ENCODE measurements around the gene SERINC5. TPM values are rescaled to one million over a fixed set of nuclear protein-coding genes. Genes with fewer than 3 reads are reported as not detected.

Gene SERINC5
- total RNA-seq, 1 experiment from 2014 or later: 5.7 TPM

GRCh38 chr5:80170117-80170535 lies 85.7 kb downstream of the SERINC5 start:
- no peaks in the 10 kb centered on the region for H3K4me1 ChIP-seq (ENCODE audit: insufficient read depth, low read length)
- DNase-seq (no peak), ATAC-seq (no peak)
- no peaks in the 10 kb centered on the region for H3K36me3 ChIP-seq (ENCODE audit: low read depth, low read length)
- H3K27ac ChIP-seq (ENCODE audit: low read length): no peak overlapping the region
- H3K79me2 ChIP-seq (ENCODE audit: low read length): no peaks in the 10 kb centered on the region
- no peak overlapping the region for H3K4me2 ChIP-seq (ENCODE audit: low read length)
- H3K9ac ChIP-seq (ENCODE audit: low read length): no peak overlapping the region
- H3F3A ChIP-seq (ENCODE audit: low read length, unreplicated experiment): no peaks in the 10 kb centered on the region
- TF ChIP-seq CTCF (conservative IDR thresholded peaks at IDR 0.05; ENCODE audit: low read depth, low read length) (no peak), EZH2phosphoT487 (IDR thresholded peaks at IDR 0.05; ENCODE audit: borderline replicate concordance, low read length) (no peak)
- no peaks in the 10 kb centered on the region for H4K20me1 ChIP-seq (ENCODE audit: low read length)
- intact Hi-C loops (cut with micrococcal nuclease): no loop called here
- no TSS peak for BruUV-seq (replicated peaks)
- H3K27me3 ChIP-seq (ENCODE audit: low read length): no peaks in the 10 kb centered on the region
- CTCF ChIA-PET: no interaction called here
- no peak overlapping the region for H2AFZ ChIP-seq (ENCODE audit: low read length)
- H3K4me3 ChIP-seq (ENCODE audit: low read length): no peak overlapping the region
- POLR2A ChIA-PET (ENCODE audit: unreplicated experiment): no interaction called here
- no peaks in the 10 kb centered on the region for H3K9me2 ChIP-seq (replicated peaks; ENCODE audit: low read length)
- H3K9me3 ChIP-seq (ENCODE audit: low read length): no peaks in the 10 kb centered on the region

- ChIA-PET CTCF (no interaction called here), POLR2A (ENCODE audit: unreplicated experiment) (no interaction called here)
- TF ChIP-seq EZH2 (IDR thresholded peaks at IDR 0.05; ENCODE audit: low read length, unreplicated experiment): no peak
- no peak for TF ChIP-seq CTCF (conservative IDR thresholded peaks at IDR 0.05; ENCODE audit: low read depth, low read length)
- TF ChIP-seq EZH2phosphoT487 (IDR thresholded peaks at IDR 0.05; ENCODE audit: borderline replicate concordance, low read length): no peak
- Histone ChIP-seq H3K4me2 (ENCODE audit: low read length) (no peak overlapping the region), H4K20me1 (ENCODE audit: low read length) (no peaks in the 10 kb centered on the region), H3K9me3 (ENCODE audit: low read length) (no peaks in the 10 kb centered on the region), H3F3A (ENCODE audit: low read length, unreplicated experiment) (no peaks in the 10 kb centered on the region), H3K27me3 (ENCODE audit: low read length) (no peaks in the 10 kb centered on the region), H3K36me3 (ENCODE audit: low read depth, low read length) (no peaks in the 10 kb centered on the region; the same call in 1 of the 2 replicates), H3K4me1 (ENCODE audit: insufficient read depth, low read length) (no peaks in the 10 kb centered on the region), H3K9me2 (replicated peaks; ENCODE audit: low read length) (no peaks in the 10 kb centered on the region), H3K27ac (ENCODE audit: low read length) (no peak overlapping the region), H2AFZ (ENCODE audit: low read length) (no peak overlapping the region), H3K9ac (ENCODE audit: low read length) (no peak overlapping the region), H3K4me3 (ENCODE audit: low read length) (no peak overlapping the region), H3K79me2 (ENCODE audit: low read length) (no peaks in the 10 kb centered on the region)
- ATAC-seq (no peak), DNase-seq (no peak)
- BruUV-seq (replicated peaks): no TSS peak
- intact Hi-C loops (cut with micrococcal nuclease): no loop called here
Measured at GRCh38 chr5:80168388-80169028, 87.3 kb downstream of the SERINC5 start.

GRCh38 chr5:80165452-80165851 lies 90.4 kb downstream of the SERINC5 start:
- Histone ChIP-seq H3K79me2 (ENCODE audit: low read length) (no peaks in the 10 kb centered on the region), H3K36me3 (ENCODE audit: low read depth, low read length) (no peaks in the 10 kb centered on the region; the same call in 1 of the 2 replicates), H3K4me1 (ENCODE audit: insufficient read depth, low read length) (no peaks in the 10 kb centered on the region), H3F3A (ENCODE audit: low read length, unreplicated experiment) (no peaks in the 10 kb centered on the region), H3K9me3 (ENCODE audit: low read length) (no peaks in the 10 kb centered on the region), H3K9ac (ENCODE audit: low read length) (no peak overlapping the region), H3K4me3 (ENCODE audit: low read length) (no peak overlapping the region), H4K20me1 (ENCODE audit: low read length) (no peaks in the 10 kb centered on the region), H3K4me2 (ENCODE audit: low read length) (no peak overlapping the region), H3K27ac (ENCODE audit: low read length) (no peak overlapping the region), H3K27me3 (ENCODE audit: low read length) (no peaks in the 10 kb centered on the region), H3K9me2 (replicated peaks; ENCODE audit: low read length) (no peaks in the 10 kb centered on the region), H2AFZ (ENCODE audit: low read length) (no peak overlapping the region)
- DNase-seq: no peak
- ChIA-PET POLR2A (ENCODE audit: unreplicated experiment) (no interaction called here), CTCF (no interaction called here)
- BruUV-seq (replicated peaks): no TSS peak
- TF ChIP-seq CTCF (conservative IDR thresholded peaks at IDR 0.05; ENCODE audit: low read depth, low read length): no peak
- no peak for TF ChIP-seq EZH2 (IDR thresholded peaks at IDR 0.05; ENCODE audit: low read length, unreplicated experiment)
- no peak for TF ChIP-seq EZH2phosphoT487 (IDR thresholded peaks at IDR 0.05; ENCODE audit: borderline replicate concordance, low read length)
- ATAC-seq: no peak
- intact Hi-C loops (cut with micrococcal nuclease): no loop called here
